Frontal cortex (tissue), 4 donors: Measurements from ENCODE around the gene PPP6R2. TPM values are rescaled to one million over a fixed set of nuclear protein-coding genes. Genes with fewer than 3 reads are reported as not detected.
A peak's percentile ranks its signal among the peaks of the same experiment; 100 is the strongest.
"Not testable (repeated sequence)": the region's sequence is repeated elsewhere in the genome, so short reads cannot be mapped to it uniquely, and the experiment has no call there.

Source experiments
- DNase-seq, 2 donors: peaks; one replicate each; pipeline ENCODE4 v3.0.0; 2012; ENCODE audit warnings: low spot score in 2 of 2
- FAIRE-seq: peaks from 2 replicates; lab custom pipeline; 2012; peaks lifted over from hg19 to GRCh38; lab: Jason Lieb, UNC
- total RNA-seq: library from RNA; depleted of rRNA; stranded (reverse); fragments of >200 nt; gene quantifications from one replicate; pipeline ENCODE4 v1.2.3, GENCODE V29; 2014
- donor health status: control.
- donor health status: control.
- donor health status: control.

The PPP6R2 gene
- total RNA-seq, 1 donor from 2014 or later: 62.4 TPM

DNA sequence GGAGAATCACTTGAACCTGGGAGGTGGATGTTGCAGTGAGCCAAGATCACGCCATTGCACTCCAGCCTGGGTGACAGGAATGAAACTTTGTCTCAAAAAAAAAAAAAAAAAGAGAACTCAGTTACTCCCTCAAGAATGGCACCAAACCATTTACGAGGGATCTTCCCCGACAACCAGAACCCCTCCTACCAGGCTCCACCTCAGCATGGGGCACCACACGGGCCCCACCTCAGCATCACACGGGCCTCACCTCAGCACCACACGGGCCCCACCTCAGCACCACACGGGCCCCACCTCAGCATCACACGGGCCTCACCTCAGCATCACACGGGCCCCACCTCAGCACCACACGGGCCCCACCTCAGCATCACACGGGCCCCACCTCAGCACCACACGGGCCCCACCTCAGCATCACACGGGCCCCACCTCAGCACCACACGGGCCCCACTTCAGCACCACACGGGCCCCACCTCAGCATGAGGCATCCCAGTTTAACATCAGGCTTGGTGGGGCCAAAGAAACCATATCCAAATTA lies 38.0 kb downstream of the PPP6R2 start:
- FAIRE-seq, DNase-seq: not testable (repeated sequence)

DNA sequence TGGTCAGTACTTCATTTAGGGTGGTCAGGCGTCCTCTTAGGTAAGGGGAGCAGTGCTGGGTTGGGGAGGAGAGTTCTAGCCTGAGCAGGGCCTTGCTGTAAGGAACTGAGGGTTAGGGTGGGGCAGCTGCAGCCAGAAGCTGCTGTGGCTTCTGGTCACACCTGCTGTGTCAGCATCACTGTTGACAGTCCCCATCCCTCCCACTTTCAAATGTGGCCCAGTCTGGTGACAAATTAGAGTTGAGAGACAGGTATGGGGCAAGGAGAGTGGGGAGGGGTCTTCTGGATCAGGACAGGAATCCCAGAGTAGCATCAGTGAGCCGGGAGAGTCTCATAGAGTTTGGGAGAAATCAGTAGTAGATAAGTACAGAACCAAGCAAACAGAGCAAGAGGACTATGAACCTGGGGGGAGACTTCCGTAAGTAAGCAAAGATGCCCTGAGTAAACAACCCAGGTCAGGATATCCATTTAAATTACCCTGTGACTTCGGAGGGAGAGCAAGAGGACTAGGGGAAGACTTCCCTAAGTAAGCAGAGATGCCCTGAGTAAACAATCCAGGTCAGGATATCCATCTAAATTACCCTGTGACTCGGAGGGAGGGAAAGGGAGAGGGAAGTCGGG lies 53.7 kb downstream of the PPP6R2 start:
- DNase-seq (no peak), FAIRE-seq (no peak)

- not testable (repeated sequence) for FAIRE-seq, DNase-seq
Measured at GRCh38 chr22:50397371-50398060, 54.4 kb downstream of the PPP6R2 start.

DNA sequence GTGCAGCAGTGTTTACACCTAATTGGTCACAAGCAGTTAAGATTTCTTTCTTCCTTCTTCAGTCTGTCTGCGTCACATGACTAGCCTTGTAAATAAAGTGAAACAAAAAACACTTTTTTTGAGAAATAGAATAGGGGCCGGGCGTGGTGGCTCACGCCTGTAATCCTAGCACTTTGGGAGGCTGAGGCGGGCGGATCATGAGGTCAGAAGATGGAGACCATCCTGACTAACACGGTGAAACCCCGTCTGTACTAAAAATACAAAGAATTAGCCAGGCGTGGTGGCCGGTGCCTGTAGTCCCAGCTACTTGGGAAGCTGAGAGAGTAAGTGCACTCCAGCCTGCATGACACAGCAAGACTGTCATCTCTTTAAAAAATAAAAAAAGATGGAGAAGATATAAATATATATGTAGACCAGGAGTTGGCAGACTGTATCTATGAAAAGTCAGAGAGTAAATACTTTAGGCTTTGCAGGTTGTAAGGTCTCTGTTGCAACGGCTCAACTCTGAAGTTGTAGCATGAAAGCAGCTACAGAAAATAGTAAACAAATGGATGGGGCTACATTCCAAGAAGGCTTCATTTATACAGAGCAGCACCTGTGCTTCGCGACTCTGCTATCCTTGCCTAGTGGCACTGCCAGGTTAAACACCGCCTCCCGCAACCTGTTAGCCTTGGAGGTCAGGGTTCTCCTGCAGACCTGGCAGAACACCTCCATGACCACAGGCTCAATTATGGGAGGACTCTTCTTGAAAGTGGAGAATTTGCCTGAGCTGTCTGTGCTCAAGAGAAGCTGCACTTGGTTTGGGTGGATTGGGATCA lies 55.9 kb downstream of the PPP6R2 start:
- DNase-seq (no peak), FAIRE-seq (no peak)

DNA sequence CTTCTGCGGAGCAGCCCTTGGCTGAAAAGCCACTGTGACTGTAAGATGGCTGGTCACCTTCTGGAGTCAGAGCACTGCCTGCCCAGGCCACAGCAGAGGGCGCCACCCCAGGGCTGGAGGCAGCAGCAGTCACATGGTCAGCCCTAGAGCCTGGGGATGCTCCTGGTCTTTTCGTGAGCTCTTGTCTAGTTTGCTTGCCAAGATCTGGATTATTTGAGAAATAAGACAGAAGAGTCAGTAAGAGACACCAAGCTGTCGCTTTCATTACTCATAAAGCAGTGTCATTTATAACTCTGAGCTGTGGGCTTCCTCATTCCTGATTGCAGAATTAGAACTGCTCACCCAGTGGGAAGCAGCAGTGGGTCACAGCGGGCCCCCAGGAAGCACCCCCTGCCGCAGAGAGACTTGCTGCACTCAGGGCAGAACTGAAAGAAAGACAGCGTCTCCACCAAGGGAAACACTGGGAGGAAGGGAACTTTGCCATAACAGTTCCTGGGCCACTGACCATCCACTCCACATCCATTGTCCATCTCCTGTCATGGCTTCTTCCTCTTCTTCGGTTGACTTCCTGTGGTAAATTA lies 56.7 kb downstream of the PPP6R2 start:
- DNase-seq (peak in 1 of 2 donors; percentile 57), FAIRE-seq (no peak)

DNA sequence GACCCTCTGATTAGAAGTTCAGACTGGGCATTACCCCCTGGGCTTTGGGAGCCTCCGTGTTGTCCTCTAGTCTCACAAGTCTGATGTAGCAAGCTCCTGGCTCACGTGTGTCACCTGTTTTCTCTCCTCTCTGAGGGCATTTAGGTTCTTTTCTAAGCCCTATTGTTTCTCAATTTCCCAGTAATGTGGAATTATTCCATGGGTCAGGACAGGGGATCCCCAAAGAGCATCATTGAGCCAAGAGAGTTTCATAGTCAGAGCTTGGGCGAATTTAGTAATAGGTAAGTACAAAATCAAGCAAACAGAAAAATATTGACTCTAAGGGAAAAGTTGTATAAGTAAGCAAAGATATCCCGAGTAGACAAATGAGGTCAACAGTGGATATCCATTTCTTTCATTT lies 57.3 kb downstream of the PPP6R2 start:
- FAIRE-seq (no peak), DNase-seq (no peak)

- FAIRE-seq (no peak), DNase-seq (no peak)
Measured at GRCh38 chr22:50400931-50401330, 57.8 kb downstream of the PPP6R2 start.

- FAIRE-seq (no peak), DNase-seq (no peak)
Measured at GRCh38 chr22:50401907-50402306, 58.8 kb downstream of the PPP6R2 start.

DNA sequence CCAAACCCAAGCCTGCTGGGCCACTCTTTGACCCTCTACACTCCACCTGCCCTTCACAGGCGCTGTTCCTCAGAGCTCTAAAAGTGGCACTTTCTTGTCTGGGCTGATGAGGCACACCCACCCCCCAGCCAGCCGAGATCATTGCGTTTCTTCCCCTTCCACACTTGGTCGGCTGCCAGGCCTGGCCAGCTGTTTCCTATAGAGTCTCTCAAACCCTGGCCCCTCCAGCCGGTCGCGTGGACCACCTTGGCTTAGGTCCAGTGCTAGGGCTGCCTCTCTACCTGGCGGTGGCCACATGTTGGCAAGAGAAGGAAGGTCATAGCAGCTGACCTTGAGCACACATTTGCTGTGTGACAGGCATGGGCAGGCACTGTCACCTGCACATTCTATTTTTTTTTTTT lies 60.6 kb downstream of the PPP6R2 start:
- FAIRE-seq (no peak), DNase-seq (no peak)

DNA sequence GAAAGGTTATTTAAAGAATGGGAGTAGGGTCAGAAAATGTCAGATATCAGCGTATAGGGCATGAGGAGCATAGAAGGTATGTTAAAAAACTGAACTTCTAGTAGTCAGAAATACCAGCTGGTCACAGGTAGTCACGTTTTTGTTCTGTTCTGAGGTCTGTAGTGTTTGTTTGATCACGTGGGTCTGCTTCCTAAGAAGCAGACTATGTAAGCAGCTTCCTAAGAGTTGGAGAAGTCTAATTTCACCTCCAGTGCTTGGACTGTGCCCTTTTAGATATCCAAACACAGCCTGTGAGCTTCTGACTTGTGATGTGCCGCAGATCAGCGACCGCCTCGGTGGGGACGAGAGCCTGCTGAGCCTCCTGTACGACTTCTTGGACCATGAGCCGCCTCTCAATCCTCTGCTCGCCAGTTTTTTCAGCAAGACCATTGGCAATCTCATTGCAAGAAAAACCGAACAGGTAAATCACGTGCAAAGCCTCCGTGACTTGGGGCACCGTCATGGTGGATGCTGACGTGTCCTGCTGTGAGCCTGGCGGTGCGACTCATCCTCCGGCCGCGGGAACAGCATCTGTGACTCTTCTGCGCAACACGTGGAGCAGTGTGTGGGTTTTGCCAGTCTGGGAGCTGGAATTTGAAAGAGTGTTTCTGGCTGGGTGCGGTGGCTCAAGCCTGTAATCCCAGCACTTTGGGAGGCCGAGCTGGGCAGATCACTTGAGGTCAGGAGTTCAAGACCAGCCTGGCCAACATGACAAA lies 63.5 kb downstream of the PPP6R2 start:
- DNase-seq (no peak), FAIRE-seq (no peak)

DNA sequence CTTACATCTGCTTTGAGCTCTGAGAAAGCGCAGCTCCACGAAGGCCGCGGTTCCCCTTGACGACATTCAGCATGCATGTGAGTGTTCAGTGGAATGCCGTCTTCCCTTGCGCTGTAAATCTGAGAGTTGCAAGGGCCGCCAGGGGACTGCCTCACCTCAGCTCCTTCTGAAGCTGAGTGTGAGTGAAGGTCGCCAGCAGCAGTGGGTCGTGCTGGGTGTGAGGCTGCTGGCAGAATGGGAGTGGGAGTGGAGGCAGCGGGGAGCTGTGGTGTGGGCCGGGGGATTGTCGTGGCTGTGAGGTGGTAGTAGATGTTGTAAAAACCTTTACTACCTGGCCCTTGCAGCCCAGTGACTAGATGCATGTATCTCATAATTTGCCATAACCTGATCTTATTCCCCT lies 65.2 kb downstream of the PPP6R2 start:
- DNase-seq (no peak), FAIRE-seq (no peak)

GRCh38 chr22:50408954-50409353 lies 65.8 kb downstream of the PPP6R2 start:
- FAIRE-seq, DNase-seq: not testable (repeated sequence)

DNA sequence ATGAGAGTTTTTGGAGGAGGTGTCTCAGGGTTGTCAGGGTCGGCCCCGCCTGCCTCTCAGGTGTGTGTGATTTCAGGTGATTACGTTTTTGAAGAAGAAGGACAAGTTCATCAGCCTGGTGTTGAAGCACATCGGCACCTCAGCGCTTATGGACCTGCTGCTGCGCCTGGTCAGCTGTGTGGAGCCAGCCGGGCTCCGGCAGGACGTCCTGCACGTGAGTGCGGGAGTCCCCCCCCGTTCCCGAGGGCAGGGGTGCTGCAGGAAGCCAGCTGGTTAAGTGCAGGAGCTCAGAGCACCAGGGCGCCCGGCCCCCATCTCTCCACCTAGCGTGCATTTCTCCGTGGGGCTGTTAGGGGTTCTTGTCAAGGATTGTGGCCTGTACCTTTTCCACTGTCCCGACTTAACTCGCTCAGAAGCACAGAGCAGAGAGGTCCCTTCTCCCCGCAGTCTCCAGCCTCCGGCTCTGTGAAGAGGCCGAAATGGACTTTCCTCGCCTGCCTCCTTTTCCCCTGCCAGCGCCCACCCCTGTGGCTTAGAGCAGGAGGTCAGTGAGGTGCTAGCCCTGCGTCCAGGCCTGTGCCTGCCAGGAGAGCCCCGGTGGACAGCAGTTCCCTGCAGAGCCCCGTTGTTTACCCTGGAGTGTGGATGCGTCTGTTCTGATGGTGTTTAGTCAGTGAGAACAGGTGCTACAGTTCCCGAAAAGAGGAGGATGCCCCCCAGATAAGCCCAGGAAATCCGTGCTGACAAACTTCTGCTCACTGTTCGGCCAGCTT lies 71.5 kb downstream of the PPP6R2 start:
- FAIRE-seq: no peak

GRCh38 chr22:50415426-50415825 lies 72.3 kb downstream of the PPP6R2 start:
- no peak for DNase-seq
- FAIRE-seq: no peak

More for the DNA sequence above, 71.5 kb downstream of the PPP6R2 start:
- DNase-seq: no peak

DNA sequence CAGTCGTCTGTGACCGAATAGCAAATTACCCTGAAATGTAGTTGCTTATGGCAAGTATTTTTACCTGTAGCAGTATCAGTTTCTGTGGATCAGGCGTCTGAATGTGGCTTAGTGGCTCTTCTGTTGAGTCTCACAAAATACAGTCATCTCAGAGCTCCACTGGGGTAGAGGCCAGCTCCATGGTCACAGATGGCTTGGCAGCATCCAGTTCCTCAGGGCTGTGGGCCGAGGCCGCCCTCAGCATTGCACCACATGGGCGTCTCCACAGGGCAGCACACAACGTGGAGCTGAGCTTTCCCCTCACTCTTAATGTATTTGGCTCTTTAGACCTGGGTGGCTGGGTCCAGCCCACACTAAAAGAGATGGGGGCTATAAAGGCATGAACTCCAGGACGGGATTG lies 73.9 kb downstream of the PPP6R2 start:
- no peak for FAIRE-seq
- no peak for DNase-seq

GRCh38 chr22:50417411-50418210 lies 74.5 kb downstream of the PPP6R2 start:
- FAIRE-seq (no peak), DNase-seq (no peak)

DNA sequence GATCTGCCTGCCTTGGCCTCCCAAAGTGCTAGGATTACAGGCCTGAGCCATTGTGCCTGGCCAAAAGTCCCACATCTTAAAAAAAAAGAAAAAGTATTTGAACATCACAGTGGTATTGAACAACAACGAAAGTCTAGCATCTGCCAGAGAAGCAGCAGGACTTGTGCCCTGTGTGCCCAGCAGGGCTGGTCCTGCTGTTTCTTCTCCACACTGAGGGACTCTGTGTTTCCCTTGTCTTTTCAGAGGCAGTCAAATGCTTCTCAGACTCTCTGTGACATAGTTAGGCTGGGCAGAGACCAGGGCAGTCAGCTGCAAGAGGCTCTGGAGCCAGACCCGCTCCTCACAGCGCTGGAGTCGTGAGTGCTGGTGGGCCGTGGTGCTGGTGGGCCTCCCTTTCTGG lies 75.5 kb downstream of the PPP6R2 start:
- DNase-seq (peak in 1 of 2 donors; percentile 38), FAIRE-seq (no peak)

DNA sequence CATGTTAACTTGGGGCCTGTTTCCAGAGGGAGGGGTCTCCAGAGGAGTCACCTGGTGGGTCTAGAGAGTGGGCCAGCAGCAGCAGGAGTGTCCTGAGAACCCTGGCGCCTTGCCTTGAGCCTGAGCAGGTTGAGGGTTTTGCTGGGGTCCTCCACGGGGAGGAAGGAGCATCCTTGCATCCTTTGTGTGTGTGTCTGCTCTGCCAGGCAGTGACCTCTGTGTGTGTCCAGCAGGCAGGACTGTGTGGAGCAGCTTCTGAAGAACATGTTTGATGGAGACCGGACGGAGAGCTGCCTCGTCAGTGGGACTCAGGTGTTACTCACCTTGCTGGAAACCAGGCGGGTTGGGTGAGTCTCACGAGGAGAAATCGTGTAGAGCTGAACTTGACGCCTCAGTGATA lies 76.0 kb downstream of the PPP6R2 start:
- DNase-seq (no peak), FAIRE-seq (no peak)
